ENCODE measurements around the gene CASZ1. TPM values are rescaled to one million over a fixed set of nuclear protein-coding genes. Genes with fewer than 3 reads are reported as not detected.

Gene CASZ1
- total RNA-seq, 2 experiments from 2014 or later, result 2.9 to 4.1 TPM

- peaks cover 7% of the 10 kb centered on the region for H3K36me3 Mint-ChIP-seq (ENCODE audit: low read depth)
- DNase-seq, result no peak
- H3K4me1 Mint-ChIP-seq (ENCODE audit: low read depth), result no peaks in the 10 kb centered on the region
- H3K4me3 Mint-ChIP-seq, result no peak overlapping the region
- CTCF ChIA-PET, result interaction anchor here (1.2 kb wide), 1 partner anchor 15 kb away, joined by 3 read pairs; no protein-coding TSS in a partner anchor
- H3K27me3 Mint-ChIP-seq, result no peaks in the 10 kb centered on the region
- intact Hi-C loops (cut with micrococcal nuclease), result no loop called here
- POLR2A ChIA-PET, result no interaction called here
- no peaks in the 10 kb centered on the region for H3K9me3 Mint-ChIP-seq
- TF ChIP-seq CTCF (IDR thresholded peaks at IDR 0.05), result no peak
- no peak overlapping the region for H3K27ac Mint-ChIP-seq
- ATAC-seq, result no peak
Measured at GRCh38 chr1:10602936-10603335, 193.5 kb downstream of the CASZ1 start.

GRCh38 chr1:10601342-10602070 lies 194.9 kb downstream of the CASZ1 start:
- intact Hi-C loops (cut with micrococcal nuclease), result no loop called here
- ChIA-PET POLR2A (no interaction called here), CTCF (no interaction called here)
- Mint-ChIP-seq H3K36me3 (ENCODE audit: low read depth) (peaks cover 7% of the 10 kb centered on the region), H3K27me3 (no peaks in the 10 kb centered on the region), H3K4me1 (ENCODE audit: low read depth) (no peaks in the 10 kb centered on the region), H3K4me3 (no peak overlapping the region), H3K27ac (no peak overlapping the region), H3K9me3 (no peaks in the 10 kb centered on the region)
- no peak for TF ChIP-seq CTCF (IDR thresholded peaks at IDR 0.05)
- ATAC-seq (no peak), DNase-seq (no peak)

GRCh38 chr1:10599194-10599861 lies 197.1 kb downstream of the CASZ1 start:
- TF ChIP-seq CTCF (IDR thresholded peaks at IDR 0.05), result no peak
- no peaks in the 10 kb centered on the region for H3K9me3 Mint-ChIP-seq
- H3K27me3 Mint-ChIP-seq, result no peaks in the 10 kb centered on the region
- POLR2A ChIA-PET, result no interaction called here
- H3K27ac Mint-ChIP-seq, result no peak overlapping the region
- H3K36me3 Mint-ChIP-seq (ENCODE audit: low read depth), result peaks cover 7% of the 10 kb centered on the region
- no peak for DNase-seq
- CTCF ChIA-PET, result no interaction called here
- no peak overlapping the region for H3K4me3 Mint-ChIP-seq
- intact Hi-C loops (cut with micrococcal nuclease), result no loop called here
- H3K4me1 Mint-ChIP-seq (ENCODE audit: low read depth), result no peaks in the 10 kb centered on the region
- ATAC-seq, result no peak

- Mint-ChIP-seq H3K27ac (no peak overlapping the region), H3K4me3 (no peak overlapping the region), H3K9me3 (no peaks in the 10 kb centered on the region), H3K36me3 (ENCODE audit: low read depth) (peaks cover 7% of the 10 kb centered on the region), H3K27me3 (no peaks in the 10 kb centered on the region), H3K4me1 (ENCODE audit: low read depth) (no peaks in the 10 kb centered on the region)
- ChIA-PET CTCF (interaction anchor here (1.4 kb wide), 1 partner anchor 105 kb away, joined by 5 read pairs; no protein-coding TSS in a partner anchor), POLR2A (no interaction called here)
- DNase-seq (no peak), ATAC-seq (no peak)
- TF ChIP-seq CTCF (IDR thresholded peaks at IDR 0.05), result no peak
- intact Hi-C loops (cut with micrococcal nuclease), result no loop called here
Measured at GRCh38 chr1:10598389-10598702, 198.1 kb downstream of the CASZ1 start.
